Stimulated activated naive CD4-positive, alpha-beta T cell (primary cell): ENCODE data around the gene CHMP2A.

ENCODE experiments used
- DNase-seq, 6 experiments: peaks; one replicate each; lab custom pipeline; 2025; lab: John Stamatoyannopoulos, UW

The CHMP2A gene

DNA sequence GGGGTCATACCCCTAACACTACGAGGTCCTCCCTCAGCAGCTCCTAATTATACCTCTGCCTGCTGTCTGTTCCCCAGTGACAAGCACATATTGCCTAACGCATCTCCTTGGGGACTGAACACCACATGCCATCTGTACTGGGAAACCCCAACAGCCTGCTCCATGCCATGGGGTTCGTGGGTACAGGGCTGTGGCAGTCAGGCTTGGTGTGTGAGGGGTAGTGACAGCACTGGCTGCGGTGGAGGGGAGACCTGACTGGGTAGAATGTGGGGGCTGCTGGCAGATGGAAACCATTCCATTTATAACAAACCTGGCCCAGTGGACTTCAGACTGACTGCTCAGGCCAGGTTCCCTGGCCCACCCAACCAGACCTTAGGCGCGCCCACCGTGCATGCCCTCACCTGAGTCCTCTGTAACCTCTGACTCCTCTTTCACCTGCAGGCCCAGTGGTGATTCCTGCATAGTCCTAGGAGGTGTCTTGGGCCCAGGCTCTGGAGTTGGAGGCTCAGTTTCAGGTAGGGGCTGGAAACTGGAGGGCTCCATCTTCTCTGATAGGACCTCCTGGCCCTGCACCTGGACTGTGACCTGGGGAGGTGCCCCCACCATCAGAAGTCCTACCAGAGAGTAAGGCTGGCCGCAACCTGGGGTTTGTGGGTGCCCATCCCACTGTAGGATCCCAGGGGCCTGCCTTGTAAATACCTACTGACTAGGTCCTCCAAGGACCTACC, 15.2 kb upstream of the CHMP2A start:
- no peak for DNase-seq

DNA sequence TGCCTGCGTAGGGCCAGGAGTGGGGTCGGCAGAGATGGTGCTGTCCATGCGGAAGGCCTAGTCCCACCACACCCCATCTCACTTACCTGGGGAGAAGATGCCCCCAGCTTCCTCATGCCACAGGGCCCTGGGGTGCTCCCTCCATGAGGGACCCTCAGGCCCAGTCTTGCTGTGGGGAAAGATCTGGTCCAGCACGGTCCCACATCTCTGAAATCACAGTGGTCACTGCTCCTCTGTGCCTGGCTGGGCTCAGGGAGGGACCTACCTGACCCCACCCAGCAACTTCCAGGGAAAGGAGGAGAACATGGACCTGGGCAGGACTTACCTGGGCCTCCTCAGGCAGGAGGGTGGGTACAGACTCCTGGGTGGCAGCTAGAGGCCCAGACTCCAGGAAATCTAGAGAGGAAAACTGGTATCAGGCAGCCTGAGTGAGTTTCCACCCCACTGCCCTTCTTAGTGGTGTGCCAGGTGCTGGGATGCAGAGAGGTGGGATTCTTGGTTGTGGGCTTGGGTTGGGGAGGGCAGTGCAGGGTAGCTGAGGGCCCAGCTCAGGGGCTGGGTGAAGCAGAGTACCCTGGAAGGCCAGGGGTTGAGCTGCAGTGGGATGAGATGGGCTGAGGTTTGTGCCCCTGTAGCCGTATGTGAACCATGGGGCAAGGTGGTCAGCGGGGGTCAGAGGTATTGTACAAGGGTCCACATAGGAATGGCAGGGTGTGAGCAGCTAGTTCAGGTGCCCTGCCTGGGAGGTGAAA, 14.5 kb upstream of the CHMP2A start:
- DNase-seq, result no peak

DNA sequence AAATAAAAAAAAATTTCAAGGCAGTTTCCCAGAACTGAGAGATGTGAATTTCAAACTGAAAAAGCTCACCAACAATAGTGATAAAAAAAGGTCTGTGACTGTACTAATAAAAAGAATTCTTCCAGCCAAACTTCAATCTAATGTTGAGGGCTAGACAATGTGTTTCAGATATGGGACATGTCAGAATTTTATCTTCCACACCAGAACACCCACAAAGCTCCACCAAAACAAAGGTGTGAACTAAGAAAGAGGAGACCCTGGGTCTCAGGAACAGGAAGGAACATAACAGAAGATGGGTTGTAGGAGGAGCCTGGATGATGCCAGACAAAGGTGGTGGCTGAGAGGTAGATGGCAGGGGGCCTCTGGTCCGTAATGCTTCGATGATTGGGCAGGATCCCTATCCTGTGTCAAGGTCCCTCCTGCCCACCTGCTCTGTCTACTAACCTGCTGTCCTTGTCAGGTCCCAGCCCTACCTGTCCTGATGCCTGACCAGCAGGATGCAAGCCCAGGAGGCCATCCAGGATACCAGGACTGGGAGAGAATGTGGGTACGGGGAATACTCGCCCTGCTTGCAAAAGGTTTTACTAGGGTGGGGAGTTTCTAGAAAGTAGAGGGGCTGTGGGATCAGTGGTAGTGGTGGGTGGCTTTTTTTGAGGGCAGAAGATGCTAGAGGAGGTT, 13.7 kb upstream of the CHMP2A start:
- no peak for DNase-seq

DNA sequence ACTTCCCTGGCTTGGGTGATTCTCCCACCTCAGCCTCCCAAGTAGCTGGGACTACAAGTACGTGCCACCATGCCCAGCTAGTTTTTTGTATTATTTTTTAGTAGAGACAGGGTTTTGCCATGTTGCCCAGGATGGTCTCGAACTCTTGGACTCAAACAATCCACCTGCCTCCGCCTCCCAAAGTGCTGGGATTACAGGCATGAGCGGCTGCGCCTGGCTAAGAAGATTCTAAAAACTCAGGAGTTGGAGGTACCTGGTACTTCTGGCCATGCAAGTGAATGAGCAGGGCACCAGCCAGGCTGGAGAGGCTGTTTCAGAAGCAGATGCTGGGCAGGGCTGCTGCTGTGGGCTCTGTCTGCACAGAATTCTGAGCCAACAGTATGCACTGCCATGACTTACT, 12.1 kb upstream of the CHMP2A start:
- no peak for DNase-seq

DNA sequence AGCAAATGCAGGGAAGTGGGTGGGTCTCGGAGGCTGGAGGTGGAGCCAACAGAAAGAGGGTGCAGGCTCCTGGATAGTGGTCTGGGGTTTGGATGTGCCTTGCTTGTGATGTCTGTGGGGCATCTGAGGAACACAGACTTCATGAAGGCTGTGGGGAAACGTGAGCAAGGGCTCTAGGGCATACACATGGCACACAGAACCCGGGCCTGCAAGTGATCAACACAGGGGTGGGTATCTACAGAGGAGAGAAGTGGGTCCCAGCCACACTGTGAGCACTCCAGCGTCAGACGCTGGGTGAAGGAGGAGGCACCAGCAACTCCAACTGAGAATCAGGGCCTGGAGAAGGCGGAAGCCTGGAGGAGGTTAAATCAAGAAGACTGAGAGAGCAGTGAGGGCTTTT, 8.9 kb upstream of the CHMP2A start:
- no peak for DNase-seq

DNA sequence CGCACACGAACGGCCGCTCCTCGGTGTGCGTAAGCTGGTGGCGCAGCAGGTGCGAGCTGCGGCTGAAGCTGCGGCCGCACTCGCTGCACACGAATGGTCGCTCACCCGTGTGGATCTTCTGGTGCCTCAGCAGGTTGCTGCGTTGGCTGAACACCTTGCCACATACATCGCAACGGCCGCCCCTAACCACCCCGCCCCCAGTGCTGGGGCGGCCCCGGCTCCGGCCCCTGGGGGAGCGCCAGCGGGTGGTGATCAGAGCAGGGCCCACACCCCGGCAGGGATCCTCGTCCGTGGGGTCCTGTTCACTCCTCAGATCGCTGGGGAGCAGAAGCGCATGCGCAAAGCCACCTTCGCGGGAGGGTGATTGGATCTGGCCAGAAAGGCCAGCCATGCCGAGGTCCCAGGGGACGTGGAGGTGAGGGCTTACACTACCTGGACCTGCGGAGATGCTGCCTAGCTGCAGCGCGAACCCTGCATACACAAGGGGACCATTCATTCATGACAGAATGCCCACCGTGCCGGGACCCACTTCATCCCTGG, 8.2 kb upstream of the CHMP2A start:
- no peak for DNase-seq

DNA sequence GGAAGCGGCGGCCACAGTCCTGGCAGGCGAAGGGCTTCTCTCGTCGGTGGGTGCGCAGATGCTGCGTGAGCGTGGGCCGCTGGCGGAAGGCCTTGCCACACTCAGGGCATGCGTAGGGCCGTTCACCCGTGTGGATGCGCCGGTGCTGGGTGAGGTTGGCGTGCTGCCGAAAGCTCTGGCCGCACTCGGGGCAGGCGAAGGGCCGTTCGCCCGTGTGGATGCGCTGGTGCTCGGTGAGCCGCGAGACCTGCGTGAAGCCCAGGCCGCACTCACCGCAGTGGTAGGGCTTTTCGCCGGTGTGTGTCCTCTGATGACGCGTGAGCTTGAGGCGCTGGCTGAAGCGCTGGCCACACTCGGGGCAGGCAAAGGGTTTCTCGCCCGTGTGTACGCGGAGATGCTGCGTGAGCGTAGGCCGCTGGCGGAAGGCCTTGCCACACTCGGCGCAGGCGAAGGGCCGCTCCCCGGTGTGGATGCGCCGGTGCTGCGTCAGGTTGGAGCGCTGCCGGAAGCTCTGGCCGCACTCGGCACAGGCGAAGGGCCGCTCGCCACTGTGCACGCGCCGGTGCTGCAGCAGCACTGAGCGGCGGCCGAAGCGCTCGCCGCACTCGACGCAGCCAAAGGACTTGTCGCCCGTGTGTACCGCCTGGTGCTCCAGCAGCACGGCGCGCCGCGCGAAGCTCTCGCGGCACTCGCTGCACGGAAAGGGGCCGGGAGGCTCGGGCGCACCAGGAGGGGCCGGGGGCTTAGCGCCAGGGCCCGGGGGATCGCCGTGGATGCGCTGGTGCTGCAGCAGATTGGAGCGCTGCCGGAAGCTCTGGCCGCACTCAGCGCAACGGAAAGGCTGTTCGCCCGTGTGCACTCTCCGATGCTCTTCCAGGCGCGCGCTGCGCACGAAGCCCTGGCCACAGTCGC, 7.5 kb upstream of the CHMP2A start:
- no peak for DNase-seq

DNA sequence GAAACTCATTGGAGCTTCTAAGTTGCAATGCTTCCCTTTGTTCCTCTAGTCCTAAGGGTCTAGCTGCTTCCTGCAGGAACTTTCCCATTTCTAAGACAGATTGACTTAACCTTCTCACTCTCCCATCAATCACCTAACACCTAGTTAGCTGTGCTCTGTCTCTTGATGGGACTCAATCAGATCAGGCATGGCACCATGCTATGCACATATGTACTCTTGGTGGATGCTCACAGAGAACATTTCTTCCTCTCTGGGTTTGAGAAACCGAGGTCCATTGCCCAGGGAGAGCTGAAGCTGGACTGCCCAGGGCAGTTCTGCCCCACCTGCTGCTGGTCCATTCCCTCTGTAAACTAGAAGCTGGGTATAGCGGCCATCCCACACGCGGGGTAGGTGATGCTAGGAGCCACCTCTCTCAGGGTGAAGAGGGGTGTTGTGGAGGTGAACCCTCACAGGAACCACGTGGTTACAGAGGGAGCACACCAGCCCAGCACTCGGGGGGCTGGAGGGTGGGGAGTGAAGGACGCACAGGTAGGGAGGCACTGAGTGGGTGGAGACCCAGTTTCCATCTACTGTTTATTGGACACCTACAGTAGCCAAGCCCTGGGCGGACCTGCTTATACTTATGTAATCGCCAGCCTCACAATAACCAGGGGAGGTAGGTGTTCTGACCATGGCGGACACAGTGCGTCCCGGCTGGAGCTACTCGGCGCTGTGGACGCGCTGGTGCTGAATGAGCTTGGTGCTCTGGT, 6.6 kb upstream of the CHMP2A start:
- no peak for DNase-seq

DNA sequence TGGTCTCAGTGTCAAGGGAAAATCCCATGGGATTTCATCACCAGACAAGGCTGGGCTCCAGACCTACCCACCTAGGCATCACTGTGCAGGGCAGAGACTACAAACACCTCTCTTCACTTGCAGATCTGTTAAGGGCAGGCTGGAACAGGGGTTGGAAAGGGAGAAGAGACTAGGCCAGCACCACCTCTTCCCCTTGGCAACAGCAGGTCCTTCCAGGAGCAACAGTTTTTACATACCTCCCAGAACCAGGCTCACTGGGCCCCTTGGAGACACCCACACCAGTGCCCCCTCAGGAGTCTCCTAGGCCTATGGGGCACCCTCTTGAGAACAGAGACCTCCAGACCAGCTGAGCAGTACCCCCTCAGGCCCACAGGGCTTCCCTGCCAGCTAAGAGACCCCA, 6.0 kb upstream of the CHMP2A start:
- no peak for DNase-seq

DNA sequence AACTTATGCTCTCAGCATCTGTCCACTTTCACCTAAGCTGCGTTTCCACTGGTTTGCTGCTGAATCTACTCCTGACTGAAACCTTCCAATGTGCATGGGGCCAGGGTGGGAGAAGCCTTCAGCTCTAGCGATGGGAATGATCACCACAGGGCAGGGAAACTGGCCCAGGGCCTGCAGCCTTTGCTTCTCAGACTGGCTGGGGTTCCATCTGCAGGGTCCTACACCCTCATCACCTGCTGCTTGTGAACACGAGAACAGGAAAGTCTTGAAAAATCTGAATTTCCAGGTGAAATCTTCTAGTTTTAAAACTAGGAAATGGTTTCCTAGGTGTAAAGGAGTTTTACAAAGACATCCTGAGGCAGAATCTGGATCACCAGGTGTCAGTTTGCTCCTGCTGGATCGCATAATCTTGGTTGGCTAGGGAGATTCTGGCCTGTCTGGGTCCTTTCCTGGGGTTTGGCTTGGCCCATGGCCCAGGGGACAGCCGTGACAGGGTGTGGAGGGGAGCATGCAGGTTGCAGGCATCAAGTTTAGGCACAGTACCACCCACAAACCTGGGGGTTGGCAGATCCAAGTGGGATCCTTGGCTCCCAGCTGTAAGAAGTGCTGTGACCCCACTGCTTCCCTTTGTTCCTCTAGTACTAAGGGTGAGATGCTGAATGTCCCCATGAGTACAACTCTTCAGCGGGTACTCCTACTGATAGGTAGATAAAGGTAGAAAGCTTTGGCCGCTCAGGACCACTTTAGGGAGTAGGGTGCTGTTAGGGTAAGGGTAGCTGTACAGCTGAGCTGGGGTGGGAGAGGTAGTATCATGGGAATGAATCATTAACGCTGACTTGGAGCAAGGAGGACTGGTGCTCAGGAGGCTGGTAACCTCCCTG, 5.3 kb upstream of the CHMP2A start:
- DNase-seq, result no peak

DNA sequence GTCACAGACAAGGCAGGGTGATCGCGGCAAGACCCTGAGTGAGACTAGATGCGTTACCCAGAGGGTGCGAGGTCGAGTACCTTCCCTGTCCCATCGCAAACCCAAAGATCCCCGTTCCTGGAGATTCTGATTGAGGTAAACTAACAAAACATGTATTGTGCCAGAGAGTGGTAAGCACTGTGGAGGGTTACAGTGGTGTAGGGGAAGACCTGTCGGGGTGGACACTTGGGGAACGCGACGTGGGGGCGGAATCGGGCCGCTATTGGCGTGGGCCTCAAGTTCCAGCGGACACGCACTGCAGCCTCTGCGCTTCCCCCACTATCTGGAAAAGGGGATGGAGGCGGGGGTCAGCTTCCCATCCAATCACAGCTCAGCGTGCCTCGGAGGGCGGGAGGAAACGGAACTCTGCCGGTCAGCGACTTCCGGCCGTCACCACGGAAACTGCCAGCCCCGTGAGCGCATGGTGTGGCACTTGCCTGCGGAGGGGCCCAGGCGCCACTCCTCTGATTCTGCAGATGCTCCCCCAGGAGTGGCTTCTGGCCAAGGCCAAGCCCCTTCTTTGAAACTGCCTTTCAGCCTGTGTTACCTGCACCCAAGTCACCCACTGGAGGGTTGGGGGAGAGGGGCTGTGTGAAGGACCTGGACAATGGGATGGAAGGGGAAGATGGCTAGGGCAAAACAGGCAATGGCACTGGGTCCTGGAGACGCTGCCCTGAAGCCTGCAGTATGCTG, 4.5 kb upstream of the CHMP2A start:
- no peak for DNase-seq

DNA sequence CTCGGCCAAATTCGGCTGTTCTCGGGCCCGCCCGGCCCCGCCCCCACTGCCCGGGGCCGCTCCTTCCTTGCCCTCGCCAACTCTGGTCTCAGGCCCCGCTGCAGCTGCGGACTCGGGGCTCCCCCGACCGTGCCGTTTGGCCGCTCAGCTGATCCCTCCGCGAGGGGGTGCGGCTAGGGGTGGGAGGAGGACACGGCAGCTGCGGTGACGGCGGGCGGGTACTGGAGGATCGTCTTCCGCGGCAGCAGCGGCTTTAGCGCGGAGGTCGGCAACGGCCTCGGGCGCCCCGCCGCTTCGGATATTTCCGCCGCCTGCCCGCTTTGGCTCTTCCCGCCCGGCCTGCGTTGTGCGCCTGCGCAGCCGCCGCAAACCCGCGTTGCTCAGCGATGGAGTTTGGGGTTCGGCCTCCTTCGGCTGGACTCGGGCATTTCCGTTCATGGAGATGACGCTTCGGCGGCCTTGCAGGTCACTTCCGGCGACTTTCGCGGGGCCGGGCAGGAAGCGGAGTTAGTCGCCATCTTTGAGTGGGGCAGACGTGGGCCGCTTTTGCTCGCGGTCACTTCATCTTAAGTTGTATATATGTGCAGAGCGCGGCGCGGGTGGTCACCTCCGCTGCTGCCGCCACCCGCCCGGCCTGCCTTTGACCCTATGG, 3.8 kb upstream of the CHMP2A start:
- no peak for DNase-seq

DNA sequence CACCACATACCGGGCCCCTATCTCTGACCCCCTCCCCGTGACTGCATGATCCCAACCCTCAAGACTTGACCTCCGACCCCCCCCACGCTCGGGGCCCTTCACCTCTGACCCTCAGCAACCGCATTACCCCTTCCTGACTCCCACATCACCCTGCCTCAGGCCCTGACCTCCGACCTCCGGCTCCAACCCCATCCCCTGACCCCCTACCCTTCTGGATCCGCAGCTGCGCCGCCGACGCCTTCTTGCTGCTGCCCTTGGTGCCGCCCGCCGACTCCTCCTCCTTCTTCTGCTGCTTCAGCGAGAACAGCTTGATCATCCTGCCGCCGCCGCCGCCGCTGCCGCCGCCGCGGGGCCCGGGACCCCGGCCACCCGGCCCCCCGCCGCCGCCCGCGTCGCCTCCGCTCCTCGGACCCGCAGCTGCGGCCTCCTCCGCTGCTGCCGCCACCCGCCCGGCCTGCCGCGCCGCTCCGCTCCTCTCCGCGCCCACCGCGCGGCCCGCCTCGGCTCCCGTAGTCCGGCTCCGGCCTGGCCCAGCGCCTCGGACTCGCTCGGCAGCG, 3.2 kb upstream of the CHMP2A start, which contains the start of gene UBE2M:
Gene UBE2M, minus strand, starts transcription at position 546 of the 557 bp plus-strand sequence. Its CDS starts 230 bp downstream, at position 316.
- no peak for DNase-seq

DNA sequence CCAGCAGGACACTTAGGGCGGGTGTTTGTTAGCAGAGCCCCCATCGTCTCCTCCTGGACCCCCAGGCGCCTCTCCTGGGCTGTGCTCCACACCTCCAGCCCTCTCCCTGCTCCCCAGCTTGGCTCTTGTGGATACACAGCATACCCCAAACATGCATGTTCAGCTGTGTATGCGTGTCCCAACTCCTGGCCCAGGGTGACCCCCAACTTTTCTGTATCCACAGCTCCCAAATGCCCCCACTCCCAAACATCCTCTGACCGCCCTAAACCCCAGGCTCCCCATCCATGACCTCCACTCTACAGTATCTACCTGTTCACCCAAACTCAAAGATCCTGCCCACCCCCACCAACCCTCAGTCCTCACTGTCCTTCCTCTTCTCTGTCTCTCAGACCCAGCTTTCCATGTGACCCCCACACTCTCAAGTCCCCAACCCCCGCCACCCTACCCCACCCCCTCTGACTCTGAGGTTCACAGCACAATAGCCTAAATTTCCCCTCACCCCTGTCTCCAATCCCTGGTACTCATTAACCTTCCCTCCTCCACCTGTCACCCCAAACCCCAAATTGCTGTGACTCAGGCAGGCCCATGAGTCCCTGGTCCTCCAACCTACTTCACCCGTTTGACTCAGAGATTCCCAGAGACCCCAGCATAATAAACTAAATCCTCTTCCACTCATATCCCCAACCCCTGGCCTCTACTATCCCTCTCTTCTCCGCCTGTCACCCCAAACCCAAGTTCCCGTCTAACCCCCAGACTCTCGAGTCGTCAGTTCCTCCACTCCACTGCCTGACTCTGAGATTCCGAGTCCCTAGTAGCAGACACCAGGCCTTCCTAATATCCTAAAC, 2.5 kb upstream of the CHMP2A start:
- no peak for DNase-seq

DNA sequence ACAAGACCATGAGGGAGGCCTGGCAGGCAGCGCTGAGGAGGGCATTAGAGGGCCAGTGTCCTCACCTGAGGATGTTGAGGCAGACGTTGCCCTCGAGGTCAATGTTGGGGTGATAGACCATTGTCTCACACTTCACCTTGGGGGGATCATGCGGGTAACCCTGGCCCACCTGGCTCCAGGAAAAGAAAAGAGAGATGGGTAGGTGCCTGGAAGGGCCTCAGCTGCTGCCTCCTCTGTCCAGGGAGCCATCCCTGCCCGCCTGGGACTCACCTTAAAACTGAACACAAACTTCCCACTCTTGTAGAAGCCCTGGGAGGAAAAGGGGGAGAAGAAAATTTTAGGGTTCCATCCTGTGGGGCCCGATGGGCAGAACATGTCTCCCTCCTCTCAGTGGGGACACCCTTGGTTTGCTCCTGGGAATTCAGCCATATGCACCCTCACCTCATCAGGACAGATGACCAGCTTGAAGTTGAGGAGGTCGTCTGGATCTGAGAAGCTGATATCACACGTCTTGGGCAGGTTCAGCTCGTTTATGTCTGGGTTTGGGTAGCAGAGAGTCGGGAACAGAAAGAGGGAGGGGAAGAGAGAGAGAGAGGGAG, 1.8 kb upstream of the CHMP2A start:
- DNase-seq, result no peak

DNA sequence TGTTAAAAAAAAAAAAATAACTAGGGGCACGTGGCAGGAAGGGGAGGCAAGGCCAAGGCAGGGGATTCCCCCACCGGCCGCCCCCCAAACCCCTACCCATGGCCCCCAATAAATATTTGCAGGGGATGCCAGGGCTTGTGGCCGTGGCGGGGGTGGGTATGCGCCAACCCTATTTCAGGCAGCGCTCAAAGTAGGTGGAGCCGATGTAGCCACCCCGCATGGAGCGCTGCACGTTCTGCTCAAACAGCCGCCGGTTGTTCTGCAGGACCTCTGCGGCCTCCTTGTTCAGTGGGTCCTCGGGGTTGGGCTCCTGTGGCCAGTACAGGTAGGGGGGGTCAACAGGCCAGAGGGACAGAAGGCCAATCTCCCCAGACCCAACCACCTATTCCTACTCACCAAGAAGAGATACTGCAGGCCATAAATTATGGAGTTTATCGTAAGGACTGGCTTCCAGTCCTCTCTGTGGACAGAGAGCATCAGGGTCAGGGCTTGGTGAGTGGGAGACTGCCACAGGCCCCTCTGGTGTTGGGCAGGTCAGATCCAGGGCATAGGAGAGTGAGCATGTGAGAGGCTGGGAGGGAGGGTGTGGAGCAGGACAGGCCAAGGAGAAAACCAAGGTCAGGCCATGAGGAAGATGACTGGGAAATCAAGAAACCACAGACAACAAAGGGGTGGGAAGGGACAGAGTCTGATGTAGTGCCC, 1.2 kb upstream of the CHMP2A start:
- no peak for DNase-seq
